ENCODE measurements around the gene S100A6.

S100A6 gene

DNA sequence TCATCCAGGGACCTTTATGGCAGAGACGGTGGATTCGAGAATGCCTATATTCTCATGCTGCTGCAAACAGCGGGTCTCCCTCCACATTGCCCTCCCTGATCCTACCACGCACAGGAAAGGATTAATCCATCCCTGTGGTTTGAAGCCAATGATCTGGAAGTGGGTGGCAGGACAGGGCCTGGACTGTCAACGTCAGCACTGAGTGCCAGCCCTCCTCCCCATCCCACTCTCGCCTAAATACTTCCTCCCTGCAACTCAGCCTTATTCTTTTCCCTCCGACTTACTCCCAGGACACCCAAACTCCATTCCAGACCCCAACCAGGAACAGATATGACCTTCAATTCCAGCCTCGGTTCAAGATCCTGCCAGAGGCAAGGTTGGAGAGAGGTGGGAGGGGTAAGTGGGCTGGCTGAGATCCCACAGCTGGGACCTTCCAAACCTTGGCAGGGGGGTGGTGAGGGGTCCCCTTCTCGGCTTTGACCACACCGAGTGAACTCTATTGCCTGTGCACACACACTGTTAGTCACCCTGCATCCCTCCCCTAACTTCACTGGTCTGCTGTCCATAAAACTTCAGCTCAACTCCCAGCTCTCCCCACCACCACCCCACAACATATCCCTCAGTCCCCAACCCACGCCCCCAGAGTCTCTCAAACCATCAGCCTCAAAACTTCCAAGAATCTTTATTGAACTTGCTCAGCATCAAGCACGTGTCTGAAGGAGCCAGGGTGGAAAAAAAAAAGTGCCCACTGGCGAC is 7.3 kb upstream of the S100A6 start:
- peak overlapping the region; percentile 96 for H3K27ac ChIP-seq
- POLR2A ChIA-PET (ENCODE audit: low non-redundant PET) = no interaction called here
- CTCF ChIA-PET = no interaction called here
- no peak for DNase-seq (ENCODE audit: low spot score)
- TF ChIP-seq, protein P1, sequence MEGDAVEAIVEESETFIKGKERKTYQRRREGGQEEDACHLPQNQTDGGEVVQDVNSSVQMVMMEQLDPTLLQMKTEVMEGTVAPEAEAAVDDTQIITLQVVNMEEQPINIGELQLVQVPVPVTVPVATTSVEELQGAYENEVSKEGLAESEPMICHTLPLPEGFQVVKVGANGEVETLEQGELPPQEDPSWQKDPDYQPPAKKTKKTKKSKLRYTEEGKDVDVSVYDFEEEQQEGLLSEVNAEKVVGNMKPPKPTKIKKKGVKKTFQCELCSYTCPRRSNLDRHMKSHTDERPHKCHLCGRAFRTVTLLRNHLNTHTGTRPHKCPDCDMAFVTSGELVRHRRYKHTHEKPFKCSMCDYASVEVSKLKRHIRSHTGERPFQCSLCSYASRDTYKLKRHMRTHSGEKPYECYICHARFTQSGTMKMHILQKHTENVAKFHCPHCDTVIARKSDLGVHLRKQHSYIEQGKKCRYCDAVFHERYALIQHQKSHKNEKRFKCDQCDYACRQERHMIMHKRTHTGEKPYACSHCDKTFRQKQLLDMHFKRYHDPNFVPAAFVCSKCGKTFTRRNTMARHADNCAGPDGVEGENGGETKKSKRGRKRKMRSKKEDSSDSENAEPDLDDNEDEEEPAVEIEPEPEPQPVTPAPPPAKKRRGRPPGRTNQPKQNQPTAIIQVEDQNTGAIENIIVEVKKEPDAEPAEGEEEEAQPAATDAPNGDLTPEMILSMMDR (conservative IDR thresholded peaks at IDR 0.05; ENCODE audit: low read depth) = no peak

DNA sequence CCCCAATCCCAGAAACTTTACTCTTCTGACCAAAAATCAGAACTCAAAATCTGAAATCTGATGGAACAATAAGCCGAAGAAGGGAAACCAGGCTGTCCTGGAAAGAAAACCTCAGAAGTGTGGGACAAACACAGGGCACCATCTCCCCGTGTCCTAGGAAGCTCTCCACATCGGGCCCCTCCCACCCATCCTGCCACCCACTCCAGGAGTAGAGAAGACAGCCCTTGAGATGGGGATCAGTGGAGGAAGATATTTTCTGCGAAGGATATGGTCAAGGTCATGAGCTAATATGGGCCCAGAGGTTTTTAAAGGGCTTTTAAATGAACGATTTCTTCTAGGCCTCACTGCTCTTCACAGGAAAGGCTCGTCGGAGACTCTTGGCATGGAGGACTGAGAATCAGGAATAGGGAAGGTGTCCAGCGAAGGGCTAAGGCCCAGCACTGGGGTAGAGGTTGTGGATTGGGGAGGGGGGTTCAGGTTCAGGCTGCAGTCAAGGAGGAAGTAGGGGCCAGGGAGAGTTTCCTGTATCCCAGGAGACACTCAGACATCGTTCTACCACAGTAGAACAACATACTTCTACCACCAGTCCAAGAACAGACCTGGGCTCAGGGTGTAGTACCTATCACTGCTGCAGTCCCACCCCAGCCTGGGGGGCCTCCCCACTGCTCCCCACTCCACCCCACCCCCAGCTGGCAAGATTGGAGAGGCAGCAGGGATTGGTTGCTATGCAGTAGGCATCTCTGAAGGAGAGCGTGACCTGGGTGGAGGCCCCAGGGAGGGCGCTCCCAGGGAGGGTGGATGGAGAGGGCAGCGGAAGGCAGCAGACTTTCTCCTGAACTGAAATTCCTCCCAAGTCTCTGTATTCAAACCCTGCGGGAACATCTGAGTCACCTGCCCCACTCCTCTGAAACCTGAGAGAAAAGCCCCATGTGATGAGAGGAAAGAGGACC is 6.1 kb upstream of the S100A6 start:
- ChIA-PET CTCF (no interaction called here), POLR2A (ENCODE audit: low non-redundant PET) (no interaction called here)
- DNase-seq (ENCODE audit: low spot score) = no peak
- peak overlapping the region; percentile 96 for H3K27ac ChIP-seq
- TF ChIP-seq, protein P1 (conservative IDR thresholded peaks at IDR 0.05; ENCODE audit: low read depth) = no peak

DNA sequence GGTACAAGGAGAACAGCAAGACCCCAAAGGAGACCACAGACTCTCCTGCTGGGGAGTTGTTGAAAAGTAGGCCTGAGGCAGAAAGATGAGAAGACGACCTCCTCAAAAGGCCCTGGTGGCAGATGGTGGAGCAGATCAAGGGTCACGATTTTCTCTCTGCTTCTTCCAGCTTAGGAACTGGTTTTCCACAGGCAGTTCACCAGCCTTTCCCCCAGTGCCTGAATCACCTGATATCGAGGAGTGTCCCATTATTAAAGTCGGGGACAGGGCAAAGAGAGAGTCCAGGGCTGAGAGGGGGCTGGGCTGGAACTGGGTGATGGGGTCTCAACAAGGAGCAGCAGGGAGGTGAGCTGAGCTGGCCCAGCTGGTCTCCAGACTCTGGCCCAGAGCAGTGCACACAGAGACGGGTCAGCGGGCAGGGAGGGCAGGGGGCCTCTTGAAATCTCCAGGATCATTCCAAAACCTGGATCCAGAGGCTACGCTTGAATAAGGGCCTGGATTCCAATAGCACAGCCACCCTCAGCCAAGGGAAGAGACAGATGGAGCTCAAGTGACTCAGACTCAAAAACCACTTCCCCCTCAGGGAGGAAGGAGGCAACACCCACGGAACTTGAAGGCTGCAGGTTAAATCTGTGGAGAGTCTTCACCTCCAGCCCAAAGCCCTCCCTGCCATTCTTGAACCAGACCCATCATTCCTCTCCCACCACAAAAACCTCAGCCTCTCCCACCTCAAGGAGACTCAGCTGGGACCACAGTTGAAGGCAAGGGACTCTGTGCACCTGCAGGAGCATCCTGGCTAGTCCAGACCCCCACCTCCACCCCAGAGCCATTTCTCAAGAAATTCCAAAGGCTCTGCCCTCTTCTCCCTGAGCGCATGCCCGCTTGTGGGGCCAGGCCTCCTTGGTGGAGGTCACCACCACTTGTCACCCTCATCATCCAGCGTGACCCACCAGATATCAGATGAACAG is 4.9 kb upstream of the S100A6 start, which contains the start of gene S100A5:
S100A5 (minus strand) TSS at position 541 of the 968 bp plus-strand sequence. CDS start 743 bp downstream, outside the sequence.
- DNase-seq (ENCODE audit: low spot score) = no peak
- TF ChIP-seq, protein P1 (conservative IDR thresholded peaks at IDR 0.05; ENCODE audit: low read depth) = no peak
- CTCF ChIA-PET = interaction anchor here (0.5 kb wide), 1 partner anchor 493 kb away, joined by 3 read pairs; no protein-coding TSS in a partner anchor
- peak within 1 kb of the TSS; percentile 96 for H3K27ac ChIP-seq
- POLR2A ChIA-PET (ENCODE audit: low non-redundant PET) = interaction anchor here (0.6 kb wide), 1 partner anchor 188 kb away, joined by 3 read pairs; no protein-coding TSS in a partner anchor

DNA sequence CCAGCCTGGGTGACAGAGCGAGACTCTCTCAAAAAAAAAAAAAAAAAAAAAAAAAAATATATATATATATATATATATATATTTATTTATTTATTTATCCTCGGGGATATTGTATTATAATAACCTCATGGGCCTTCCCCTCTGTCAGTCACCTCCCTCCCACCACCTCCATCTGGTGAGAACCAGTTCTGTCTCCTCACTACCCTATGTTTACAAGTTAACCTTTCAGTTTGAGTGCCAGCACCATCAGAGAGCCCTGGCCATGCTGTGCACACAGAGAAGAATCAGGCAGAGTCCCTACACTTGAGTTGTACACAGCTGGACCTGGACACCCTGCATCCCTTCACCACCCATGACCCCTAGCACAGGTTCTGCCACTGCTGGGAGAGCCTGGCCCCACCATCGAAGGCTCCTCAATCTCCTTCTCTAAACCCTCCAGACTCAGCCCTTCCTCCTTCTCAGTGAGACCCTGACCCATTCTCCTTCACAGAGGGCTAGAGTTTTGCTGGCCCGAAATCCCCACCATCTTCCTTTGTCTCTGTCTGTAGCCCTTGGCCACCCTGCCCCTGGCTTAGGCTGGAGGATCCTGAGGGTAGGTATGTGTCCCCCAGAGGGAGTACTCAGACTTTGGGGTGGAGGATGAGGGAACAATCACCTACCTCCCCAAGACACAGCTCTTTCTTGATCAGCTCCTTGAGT is 3.8 kb upstream of the S100A6 start:
- POLR2A ChIA-PET (ENCODE audit: low non-redundant PET) = no interaction called here
- CTCF ChIA-PET = no interaction called here
- peak overlapping the region; percentile 96 for H3K27ac ChIP-seq
- TF ChIP-seq, protein P1 (conservative IDR thresholded peaks at IDR 0.05; ENCODE audit: low read depth) = no peak
- no peak for DNase-seq (ENCODE audit: low spot score)

DNA sequence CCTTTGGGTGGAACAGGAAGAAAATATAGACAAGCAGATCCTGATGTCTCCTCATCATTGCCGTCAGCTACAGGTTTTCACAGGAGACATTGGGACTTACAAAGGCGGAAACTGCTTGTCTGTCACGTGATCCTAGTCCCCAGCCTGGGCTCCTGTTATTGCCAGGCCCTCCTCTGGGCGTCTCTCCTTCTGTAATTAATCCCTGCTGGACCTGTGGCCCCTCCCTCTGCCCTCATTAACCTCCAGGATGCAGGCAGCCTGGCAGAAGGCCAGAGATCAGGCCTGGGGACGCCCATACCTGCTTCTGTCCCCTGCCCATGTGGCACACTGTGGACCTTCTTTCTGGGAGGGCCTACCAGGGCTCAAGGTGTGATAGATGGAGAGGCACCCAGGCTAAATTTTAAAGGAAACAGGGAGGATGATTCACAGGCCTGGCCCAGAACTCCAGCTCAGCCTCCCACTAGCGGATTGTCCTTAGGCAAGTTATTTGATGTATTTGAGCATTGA is 2.6 kb upstream of the S100A6 start:
- ChIA-PET POLR2A (ENCODE audit: low non-redundant PET) (interaction anchor here (1.4 kb wide), 1 partner anchor 24 kb away, joined by 3 read pairs; no protein-coding TSS in a partner anchor), CTCF (no interaction called here)
- TF ChIP-seq, protein P1 (conservative IDR thresholded peaks at IDR 0.05; ENCODE audit: low read depth) = no peak
- peak overlapping the region; percentile 99 for H3K27ac ChIP-seq
- no peak for DNase-seq (ENCODE audit: low spot score)
